HG02885 (cell line): Measurements from ENCODE around the gene ALG9.
"Not testable (repeated sequence)": the region's sequence is repeated elsewhere in the genome, so short reads cannot be mapped to it uniquely, and the experiment has no call there.

Experiments
- ATAC-seq: cut with Tn5 transposase; IDR thresholded peaks from one replicate; pipeline ENCODE4 v1.9.1; 2021; ENCODE audit warnings: mild to moderate bottlenecking; ENCODE audit not compliant: unreplicated experiment, poor library complexity

Gene ALG9

GRCh38 chr11:111885053-111885452 is 13.7 kb upstream of the ALG9 start:
- not testable (repeated sequence) for ATAC-seq

GRCh38 chr11:111882202-111882601 is 10.8 kb upstream of the ALG9 start:
- no peak for ATAC-seq

DNA sequence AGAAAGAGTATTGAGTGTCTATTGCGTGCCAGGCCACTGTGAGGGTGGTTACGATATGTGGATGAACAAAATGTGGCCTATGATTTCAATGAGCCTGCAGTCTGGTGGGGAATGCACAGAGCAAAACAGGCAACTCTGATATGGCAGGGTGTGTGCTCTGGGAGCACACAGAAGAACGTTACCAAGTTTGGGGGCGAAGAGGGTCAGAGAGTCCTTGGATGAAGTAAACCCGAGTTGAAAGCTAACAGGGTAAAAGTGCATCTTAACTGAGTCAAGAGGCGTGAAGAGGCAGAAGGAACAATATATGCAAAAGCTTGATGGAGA is 8.2 kb upstream of the ALG9 start:
- ATAC-seq: no peak

GRCh38 chr11:111878849-111879636 is 7.7 kb upstream of the ALG9 start, which contains the start of the genes CFAP68 and FDXACB1:
Gene CFAP68, plus strand, starts transcription at chr11:111879541. Its CDS starts 20 bp downstream, at chr11:111879561.
Gene FDXACB1, minus strand, starts transcription at chr11:111879165. Its CDS starts 33 bp downstream, at chr11:111879132.
- peak; percentile 92 for ATAC-seq

DNA sequence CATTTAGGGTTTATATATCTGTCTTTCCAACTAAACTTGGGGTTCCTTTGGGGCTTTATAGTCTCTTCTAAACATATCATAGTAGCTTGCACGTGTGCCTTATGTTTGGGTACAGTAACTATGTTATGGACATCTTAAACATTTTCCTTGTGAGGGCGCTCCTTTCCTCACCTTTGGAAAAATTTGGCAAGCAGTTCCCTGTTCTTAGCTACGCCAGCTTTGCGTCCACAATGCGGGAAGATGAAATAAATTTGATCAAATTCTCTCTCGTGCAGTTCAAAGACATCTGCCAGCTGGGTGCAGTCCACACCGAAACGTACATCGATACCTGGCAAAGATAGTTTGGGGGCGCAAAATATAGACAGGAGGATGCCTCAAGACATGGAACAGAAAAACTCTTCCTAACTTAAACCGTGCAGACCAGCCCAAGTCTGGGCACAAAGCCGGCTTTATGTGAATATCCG is 7.0 kb upstream of the ALG9 start:
- peak; percentile 7 for ATAC-seq

DNA sequence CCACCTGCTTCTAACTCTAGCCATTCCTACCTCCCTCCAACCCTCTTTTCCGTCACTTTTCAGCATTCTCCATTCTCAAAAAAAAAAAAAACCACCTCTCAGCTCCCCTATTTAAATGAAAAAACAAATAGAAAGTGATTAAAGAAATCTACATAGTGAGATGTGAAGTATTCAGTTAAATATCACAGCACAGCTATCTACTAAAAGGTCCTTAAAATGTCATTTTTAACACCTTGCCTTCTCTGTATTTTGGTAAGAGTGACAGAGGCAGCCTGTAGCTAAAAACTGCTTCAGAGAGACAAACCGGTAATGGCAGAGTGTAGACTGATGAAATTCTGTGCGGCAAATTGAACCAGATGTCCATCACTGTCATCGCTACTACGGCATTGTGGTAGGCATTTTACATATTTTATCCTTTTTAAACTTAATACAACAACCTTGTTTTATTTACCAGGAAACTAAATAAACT is 346 bp upstream of the ALG9 start:
- ATAC-seq: no peak

DNA sequence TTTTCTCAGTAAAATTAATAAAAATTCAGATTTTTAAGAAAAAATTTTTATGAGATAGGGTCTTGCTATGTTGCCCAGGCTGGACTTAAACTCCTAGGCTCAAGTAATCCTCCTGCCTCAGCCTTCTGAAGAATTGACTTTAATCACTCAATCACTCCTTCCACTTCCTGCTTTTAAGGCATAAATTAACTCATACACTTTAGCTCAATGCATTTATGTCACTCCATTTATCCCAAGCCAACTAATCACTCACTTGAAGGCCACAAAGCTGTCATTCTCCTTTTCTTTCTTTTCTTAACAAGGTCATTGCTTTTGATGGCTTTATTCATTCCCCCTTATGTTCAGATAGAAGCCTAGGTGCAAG is 877 bp downstream of the ALG9 start:
- peak; percentile 15 for ATAC-seq

DNA sequence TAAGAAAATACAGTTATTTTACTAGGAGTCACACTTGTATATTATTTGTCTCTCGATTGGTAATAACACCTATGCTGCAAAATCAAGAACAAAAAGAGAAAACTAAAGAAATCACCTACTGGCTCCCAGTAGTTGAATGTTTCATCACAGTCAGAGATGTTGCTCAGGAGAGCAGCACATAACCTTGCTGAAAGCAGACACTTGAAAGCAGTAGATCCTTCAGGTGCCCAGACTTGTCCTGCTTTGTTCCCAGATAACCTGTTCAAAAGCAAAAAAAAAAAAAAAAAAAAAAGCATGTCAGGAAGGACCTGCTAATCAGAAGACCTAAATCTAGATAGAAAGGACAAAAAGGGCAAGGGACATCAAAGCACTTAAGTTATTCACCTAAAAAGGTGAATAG is 1.3 kb downstream of the ALG9 start:
- no peak for ATAC-seq

DNA sequence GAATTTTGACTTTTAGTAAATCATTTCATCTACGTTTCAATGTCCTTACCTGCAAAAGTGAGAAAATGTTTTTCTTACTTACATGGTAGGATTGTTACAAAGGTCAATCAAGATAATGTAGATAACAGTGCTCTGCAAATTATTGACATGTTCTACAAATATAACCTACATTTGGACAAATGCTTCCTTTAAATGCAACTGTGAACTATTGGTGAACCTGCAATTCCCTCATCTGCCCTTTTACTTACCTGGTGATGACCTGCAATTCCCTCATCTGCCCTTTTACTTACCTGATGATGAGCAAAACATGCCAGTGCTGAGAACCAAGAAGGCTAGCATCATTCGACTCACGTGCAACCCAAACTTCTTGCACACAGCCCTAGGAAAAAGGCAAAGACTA is 11.1 kb downstream of the ALG9 start:
- ATAC-seq: no peak

GRCh38 chr11:111855506-111855905 is 15.9 kb downstream of the ALG9 start:
- ATAC-seq: no peak

DNA sequence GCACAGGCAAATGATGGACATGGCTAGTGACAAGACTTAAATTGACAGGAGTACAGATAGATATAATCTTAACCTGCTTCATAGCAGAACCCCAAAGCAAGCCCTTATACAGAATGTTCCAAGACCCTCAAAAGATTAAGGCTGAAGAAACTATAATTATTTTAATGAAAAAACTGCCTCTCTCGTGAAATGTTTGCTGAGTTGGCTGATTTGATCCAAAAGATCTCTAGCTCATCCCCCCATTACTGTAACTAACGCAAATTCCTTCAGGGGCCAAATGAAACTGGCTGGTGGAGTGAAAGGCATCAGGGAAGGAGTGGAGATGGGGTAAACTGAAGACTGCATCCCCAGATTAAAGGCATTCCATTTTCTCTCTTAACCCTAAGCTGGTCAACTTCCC is 19.3 kb downstream of the ALG9 start:
- no peak for ATAC-seq

DNA sequence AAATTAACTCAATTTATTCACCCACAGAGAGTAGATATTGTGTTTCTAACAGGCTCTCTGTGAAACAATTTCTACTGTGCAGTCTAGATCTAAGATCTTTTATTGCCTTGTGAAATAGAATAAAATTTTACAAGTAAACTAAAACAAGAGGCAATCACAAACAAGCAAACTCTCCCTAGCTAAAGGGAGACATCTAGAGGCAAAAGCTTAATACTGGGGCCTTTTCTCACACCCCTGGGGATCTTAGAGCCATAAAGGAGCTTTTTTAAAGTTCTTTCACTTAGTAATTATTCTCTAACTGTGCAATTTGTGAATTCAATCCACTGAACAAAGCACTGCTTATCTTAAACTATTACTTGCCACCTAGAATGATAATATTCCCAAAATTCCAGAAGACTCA is 19.7 kb downstream of the ALG9 start:
- ATAC-seq: no peak

GRCh38 chr11:111851067-111851466 is 20.3 kb downstream of the ALG9 start:
- ATAC-seq: no peak

- no peak for ATAC-seq
These were observed 21.8 kb downstream of the ALG9 start for GRCh38 chr11:111849631-111850030.

- no peak for ATAC-seq
These were observed 24.7 kb downstream of the ALG9 start for GRCh38 chr11:111846636-111847035.

DNA sequence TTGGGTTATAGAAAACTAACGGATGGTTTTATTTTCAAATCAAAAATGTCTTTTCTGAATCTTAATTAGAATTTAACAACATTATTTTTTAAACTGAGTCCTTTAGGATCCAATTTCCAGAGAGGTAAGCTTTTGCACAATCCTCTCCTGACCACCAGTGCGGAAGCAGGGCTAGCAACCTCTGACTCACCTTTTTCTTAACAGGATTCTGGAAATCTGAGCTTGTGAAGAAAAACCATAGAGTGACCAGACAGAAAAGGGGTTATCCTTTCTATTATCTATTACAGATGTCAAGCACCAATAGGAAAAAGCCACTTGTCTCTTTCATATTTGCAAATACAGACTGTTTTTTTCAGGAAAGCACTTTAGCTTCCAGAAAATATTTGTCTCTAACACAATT is 25.3 kb downstream of the ALG9 start:
- ATAC-seq: no peak

DNA sequence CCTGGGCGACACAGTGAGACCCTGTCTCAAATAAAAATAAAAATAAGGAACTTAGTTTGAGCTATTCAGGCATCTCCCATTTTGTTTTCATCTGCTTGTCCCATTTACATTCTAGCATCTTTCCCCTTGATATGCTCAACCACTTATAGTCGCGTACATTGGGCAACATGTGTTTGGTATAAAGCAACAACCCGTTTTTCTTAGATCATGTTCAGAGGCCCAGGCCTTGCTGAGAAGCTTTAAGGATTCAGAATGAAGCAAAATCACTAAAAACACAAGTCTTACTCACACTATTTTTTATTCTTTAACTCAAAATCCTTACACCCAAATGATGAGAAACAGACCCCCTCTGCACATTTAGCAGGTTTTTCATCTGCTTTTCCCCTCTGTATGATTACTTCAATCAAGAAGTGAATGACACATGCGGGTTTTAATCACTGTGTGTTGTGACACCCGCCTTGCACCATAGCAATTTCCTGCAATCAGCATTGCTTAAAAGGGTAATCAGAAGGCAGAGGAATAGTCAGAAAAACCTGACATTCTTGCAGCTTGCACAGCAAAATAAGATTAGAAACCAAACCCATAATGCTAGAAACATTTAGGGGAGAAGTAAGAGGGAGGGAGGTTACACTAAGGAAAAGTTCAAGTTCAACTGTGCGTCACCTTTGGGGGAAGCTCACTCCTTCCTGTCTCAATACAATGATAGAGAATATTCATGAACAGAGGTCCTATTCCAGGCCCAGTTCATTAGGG is 25.9 kb downstream of the ALG9 start:
- ATAC-seq: no peak

- no peak for ATAC-seq
These were observed 27.7 kb downstream of the ALG9 start for GRCh38 chr11:111843661-111844060.

GRCh38 chr11:111841370-111842053 is 29.9 kb downstream of the ALG9 start:
- peak; percentile 65 for ATAC-seq

GRCh38 chr11:111840143-111840542 is 31.2 kb downstream of the ALG9 start:
- ATAC-seq: no peak

GRCh38 chr11:111838054-111838453 is 33.3 kb downstream of the ALG9 start:
- no peak for ATAC-seq
